Skin of body (tissue), 2 donors: ENCODE data around the gene OR6A2. TPM values are rescaled to one million over a fixed set of nuclear protein-coding genes. Genes with fewer than 3 reads are reported as not detected.
A peak's percentile ranks its signal among the peaks of the same experiment; 100 is the strongest.

Experiments used
- DNase-seq: peaks from one replicate; lab custom pipeline; 2025; lab: John Stamatoyannopoulos, UW
- total RNA-seq: library from RNA; depleted of rRNA; stranded (reverse); fragments of >200 nt; gene quantifications from one replicate; pipeline ENCODE4 v1.2.3, GENCODE V29; 2014

The OR6A2 gene
- total RNA-seq, 1 donor from 2014 or later, result 0.20 TPM

GRCh38 chr11:6757373-6757967 lies 42.0 kb downstream of the OR6A2 start:
- DNase-seq, result peak; percentile 28

GRCh38 chr11:6755953-6756347 lies 43.5 kb downstream of the OR6A2 start:
- DNase-seq, result no peak

GRCh38 chr11:6755303-6755952 lies 44.1 kb downstream of the OR6A2 start:
- peak; percentile 6 for DNase-seq

- no peak for DNase-seq
Measured at GRCh38 chr11:6747097-6747668, 52.3 kb downstream of the OR6A2 start.

- DNase-seq, result no peak
Measured at GRCh38 chr11:6746626-6747025, 52.9 kb downstream of the OR6A2 start.

GRCh38 chr11:6746086-6746618 lies 53.3 kb downstream of the OR6A2 start:
- no peak for DNase-seq

GRCh38 chr11:6745465-6746015 lies 53.9 kb downstream of the OR6A2 start:
- no peak for DNase-seq

- DNase-seq, result no peak
Measured at GRCh38 chr11:6745018-6745417, 54.5 kb downstream of the OR6A2 start.

GRCh38 chr11:6742260-6742659 lies 57.2 kb downstream of the OR6A2 start:
- no peak for DNase-seq

Other genes starting within 250 kb of the OR6A2 start
- gene RRP8, start 196.1 kb downstream of the OR6A2 start, total RNA-seq, result 11.3 TPM
- gene ILK, start 195.9 kb downstream of the OR6A2 start, total RNA-seq, result 104 TPM
- gene TAF10, start 187.5 kb downstream of the OR6A2 start, total RNA-seq, result 15.3 TPM
- 29.9 TPM for gene TPP1, start 180.3 kb downstream of the OR6A2 start, total RNA-seq
- 29.0 TPM for gene DCHS1, start 143.9 kb downstream of the OR6A2 start, total RNA-seq
- 22.6 TPM for gene MRPL17, start 116.3 kb downstream of the OR6A2 start, total RNA-seq
- 0.10 TPM for gene OR2AG2, start 27.7 kb downstream of the OR6A2 start, total RNA-seq
- not detected for gene OR2AG1, start 16.7 kb downstream of the OR6A2 start, total RNA-seq
- not detected for gene OR10A5, start 46.0 kb upstream of the OR6A2 start, total RNA-seq
- gene OR10A2, start 63.4 kb upstream of the OR6A2 start, total RNA-seq, result not detected
- not detected for gene OR10A4, start 76.9 kb upstream of the OR6A2 start, total RNA-seq
- gene OR2D2, start 92.8 kb upstream of the OR6A2 start, total RNA-seq, result not detected
- gene OR2D3, start 121.3 kb upstream of the OR6A2 start, total RNA-seq, result not detected
- 1.6 TPM for gene ZNF215, start 126.7 kb upstream of the OR6A2 start, total RNA-seq
- gene ZNF214, start 220.7 kb upstream of the OR6A2 start, total RNA-seq, result 4.5 TPM
- 0.20 TPM for gene NLRP14, start 220.8 kb upstream of the OR6A2 start, total RNA-seq